KMS-11 (cell line): ENCODE results near the gene OTUB1.

Experiments
- H2AFZ ChIP-seq: fragments of 200-600 bp; sonication (generic); 2 replicates; pipeline ENCODE4 v1.6.1; 2016; ENCODE audit warnings: antibody characterized with exemption, mixed run types, low read depth
- H3K27ac ChIP-seq: fragments of 200-600 bp; sonication (generic); 2 replicates; pipeline ENCODE4 v1.6.1; 2016; ENCODE audit warnings: mild to moderate bottlenecking, mixed run types
- H3K27me3 ChIP-seq: fragments of 200-600 bp; sonication (generic); 2 replicates; pipeline ENCODE4 v1.6.1; 2017; ENCODE audit warnings: mild to moderate bottlenecking, low read depth, mixed run types, moderate library complexity; ENCODE audit not compliant: insufficient read depth
- H3K36me3 ChIP-seq: fragments of 200-600 bp; sonication (generic); 2 replicates; pipeline ENCODE4 v1.6.1; 2017; ENCODE audit warnings: mild to moderate bottlenecking, mixed run types; ENCODE audit not compliant: insufficient read depth
- H3K4me1 ChIP-seq: fragments of 200-600 bp; sonication (generic); 2 replicates; pipeline ENCODE4 v1.6.1; 2016; ENCODE audit warnings: mild to moderate bottlenecking, low read depth, mixed run types; ENCODE audit not compliant: poor library complexity, severe bottlenecking
- H3K4me2 ChIP-seq: fragments of 200-600 bp; sonication (generic); 2 replicates; pipeline ENCODE4 v1.7.0; 2016; ENCODE audit warnings: mild to moderate bottlenecking, mixed run types
- H3K4me3 ChIP-seq: fragments of 200-600 bp; sonication (generic); IDR thresholded peaks from 2 replicates; pipeline ENCODE4 v1.6.1; 2017; ENCODE audit warnings: low read depth, low read length, mixed read lengths; ENCODE audit not compliant: insufficient read depth
- H3K79me2 ChIP-seq: fragments of 200-600 bp; sonication (generic); 2 replicates; pipeline ENCODE4 v1.6.1; 2016; ENCODE audit warnings: low read depth, mixed run types; ENCODE audit not compliant: insufficient read depth
- H3K9ac ChIP-seq: fragments of 200-600 bp; sonication (generic); 2 replicates; pipeline ENCODE4 v1.6.1; 2016; ENCODE audit warnings: mild to moderate bottlenecking, mixed run types
- H4K20me1 ChIP-seq: fragments of 200-600 bp; sonication (generic); 2 replicates; pipeline ENCODE4 v1.6.1; 2016; ENCODE audit warnings: mild to moderate bottlenecking, mixed run types; ENCODE audit not compliant: insufficient read depth
- TF ChIP-seq, protein P1 (sequence below): fragments of 200-600 bp; sonication (generic); conservative IDR thresholded peaks from 2 replicates; pipeline ENCODE4 v1.6.1; 2017; ENCODE audit warnings: low read depth, mild to moderate bottlenecking, antibody characterized with exemption, low read length, moderate library complexity, mixed read lengths

Gene OTUB1

DNA sequence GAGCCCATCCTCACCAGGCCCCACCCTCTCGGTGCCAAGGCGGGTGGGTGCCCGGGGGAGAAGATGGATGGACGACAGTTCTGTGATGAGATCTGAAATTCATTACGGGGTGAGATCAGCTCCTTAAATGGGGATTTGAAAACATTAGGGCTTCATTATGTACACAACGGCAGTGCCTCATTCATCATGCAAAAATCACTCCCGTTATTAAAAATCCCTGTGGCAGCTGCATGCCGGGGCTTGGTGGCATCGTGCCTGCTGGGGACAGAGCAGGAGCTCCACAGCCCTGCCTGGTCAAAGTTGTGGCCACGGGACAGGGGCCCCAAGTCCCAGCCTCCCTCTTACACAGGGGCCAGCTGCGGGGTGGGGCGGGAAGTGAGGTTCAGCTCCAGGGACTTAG is 20.2 kb downstream of the OTUB1 start:
- Histone ChIP-seq H3K36me3 (no peaks in the 10 kb centered on the region), H3K9ac (no peak overlapping the region), H3K27ac (no peak overlapping the region), H3K79me2 (no peaks in the 10 kb centered on the region), H4K20me1 (no peaks in the 10 kb centered on the region), H3K4me3 (no peak overlapping the region), H2AFZ (no peak overlapping the region), H3K27me3 (no peaks in the 10 kb centered on the region), H3K4me1 (no peaks in the 10 kb centered on the region), H3K4me2 (no peak overlapping the region)
- TF ChIP-seq, protein P1, sequence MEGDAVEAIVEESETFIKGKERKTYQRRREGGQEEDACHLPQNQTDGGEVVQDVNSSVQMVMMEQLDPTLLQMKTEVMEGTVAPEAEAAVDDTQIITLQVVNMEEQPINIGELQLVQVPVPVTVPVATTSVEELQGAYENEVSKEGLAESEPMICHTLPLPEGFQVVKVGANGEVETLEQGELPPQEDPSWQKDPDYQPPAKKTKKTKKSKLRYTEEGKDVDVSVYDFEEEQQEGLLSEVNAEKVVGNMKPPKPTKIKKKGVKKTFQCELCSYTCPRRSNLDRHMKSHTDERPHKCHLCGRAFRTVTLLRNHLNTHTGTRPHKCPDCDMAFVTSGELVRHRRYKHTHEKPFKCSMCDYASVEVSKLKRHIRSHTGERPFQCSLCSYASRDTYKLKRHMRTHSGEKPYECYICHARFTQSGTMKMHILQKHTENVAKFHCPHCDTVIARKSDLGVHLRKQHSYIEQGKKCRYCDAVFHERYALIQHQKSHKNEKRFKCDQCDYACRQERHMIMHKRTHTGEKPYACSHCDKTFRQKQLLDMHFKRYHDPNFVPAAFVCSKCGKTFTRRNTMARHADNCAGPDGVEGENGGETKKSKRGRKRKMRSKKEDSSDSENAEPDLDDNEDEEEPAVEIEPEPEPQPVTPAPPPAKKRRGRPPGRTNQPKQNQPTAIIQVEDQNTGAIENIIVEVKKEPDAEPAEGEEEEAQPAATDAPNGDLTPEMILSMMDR = no peak

DNA sequence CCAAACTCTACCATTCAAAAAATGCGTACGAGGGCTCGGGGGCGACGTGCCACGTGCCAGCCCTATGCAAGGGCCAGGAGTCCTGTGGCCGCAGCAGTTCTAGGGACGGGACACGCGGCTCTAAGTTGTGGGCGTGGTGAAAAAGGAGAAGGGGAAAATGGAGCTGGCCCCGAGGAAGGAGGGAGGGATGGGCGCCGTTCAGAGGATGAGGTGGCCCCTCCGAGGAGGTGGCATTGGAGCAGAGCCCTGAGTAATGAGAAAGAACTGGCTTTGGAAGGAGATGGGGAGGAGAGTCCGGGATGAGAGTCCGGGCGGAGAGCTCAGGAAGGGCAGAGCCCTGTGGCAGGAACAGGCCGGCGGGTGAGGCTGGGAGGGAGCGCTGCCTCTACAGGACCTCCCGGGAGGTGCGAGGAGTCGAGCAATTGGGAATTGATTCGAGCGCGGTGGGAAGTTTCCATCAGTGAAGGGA is 21.0 kb downstream of the OTUB1 start:
- Histone ChIP-seq H4K20me1 (no peaks in the 10 kb centered on the region), H3K4me2 (no peak overlapping the region)

DNA sequence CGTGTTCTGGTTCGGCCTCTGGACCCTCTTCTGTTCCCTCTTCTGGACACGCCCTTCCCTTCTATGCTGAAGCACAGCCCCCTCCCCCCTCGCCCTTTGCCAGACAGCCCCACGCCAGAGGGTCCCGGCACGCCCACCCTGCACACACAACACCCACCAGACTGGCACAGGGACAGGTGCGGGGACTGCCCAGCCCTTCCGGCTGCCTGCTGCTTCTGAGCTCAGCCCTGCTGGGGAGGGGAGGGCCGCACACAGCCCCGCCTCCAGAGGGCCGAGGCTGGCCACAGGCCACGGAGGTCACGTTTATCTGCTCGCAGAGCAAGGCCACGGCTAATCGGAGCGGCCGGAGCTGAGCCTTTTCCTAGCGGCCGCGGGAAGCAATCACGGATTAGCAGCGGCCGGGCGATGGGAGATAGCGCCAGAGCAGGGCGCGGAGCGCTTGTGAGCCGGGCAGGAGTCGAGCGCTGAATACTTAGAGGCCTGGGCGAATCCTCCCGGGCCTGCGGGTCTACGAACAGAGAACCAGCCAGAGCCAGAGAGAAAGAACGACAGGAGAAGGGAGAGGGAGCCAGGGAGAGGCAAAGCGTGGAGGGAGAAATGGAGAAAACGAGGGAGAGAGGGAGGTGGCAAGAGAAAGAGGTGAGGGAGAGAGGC is 21.5 kb downstream of the OTUB1 start:
- no peaks in the 10 kb centered on the region for H3K27me3 ChIP-seq
- H3K9ac ChIP-seq = no peak overlapping the region
- no peaks in the 10 kb centered on the region for H3K4me1 ChIP-seq
- TF ChIP-seq, protein P1 = no peak
- no peaks in the 10 kb centered on the region for H3K36me3 ChIP-seq
- H2AFZ ChIP-seq = no peak overlapping the region
- no peaks in the 10 kb centered on the region for H4K20me1 ChIP-seq
- no peak overlapping the region for H3K27ac ChIP-seq
- no peaks in the 10 kb centered on the region for H3K79me2 ChIP-seq
- H3K4me2 ChIP-seq = no peak overlapping the region
- no peak overlapping the region for H3K4me3 ChIP-seq

More for the DNA sequence above, 21.0 kb downstream of the OTUB1 start:
- Histone ChIP-seq H3K27ac (no peak overlapping the region), H3K27me3 (no peaks in the 10 kb centered on the region), H3K36me3 (no peaks in the 10 kb centered on the region), H3K4me3 (no peak overlapping the region), H3K4me1 (no peaks in the 10 kb centered on the region), H3K79me2 (no peaks in the 10 kb centered on the region), H3K9ac (no peak overlapping the region), H2AFZ (no peak overlapping the region)
- TF ChIP-seq, protein P1 = no peak

DNA sequence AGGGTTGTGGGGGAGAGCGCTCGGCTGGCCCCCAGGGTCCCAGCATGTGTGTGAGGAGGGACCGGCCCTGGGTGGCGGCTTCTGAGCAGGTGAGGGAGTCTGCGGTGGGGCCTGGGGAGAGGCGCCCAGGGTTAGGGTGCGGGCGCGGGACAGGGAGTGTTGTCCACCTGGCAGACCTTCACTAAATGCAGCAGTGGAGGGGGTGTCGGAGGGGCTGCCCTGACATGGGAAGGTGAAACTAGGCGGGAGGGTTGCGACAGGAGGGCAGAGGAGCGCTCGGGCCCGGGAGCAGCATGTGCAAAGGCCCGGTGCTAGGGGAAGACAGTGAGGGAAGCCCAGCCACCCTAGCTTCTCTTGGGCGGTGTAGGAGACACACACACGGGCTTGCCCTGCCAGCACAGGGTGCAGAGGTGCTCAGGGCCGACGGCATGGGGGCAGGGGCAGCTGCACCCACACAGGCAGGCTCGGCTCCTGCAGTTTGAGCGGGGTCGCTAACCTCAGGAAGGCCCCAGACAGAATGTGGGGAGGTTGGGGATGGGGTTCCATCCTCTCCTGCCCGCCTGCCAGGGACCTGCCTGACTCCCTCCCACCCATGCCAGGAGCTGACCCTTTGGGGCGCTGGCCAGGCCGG is 22.2 kb downstream of the OTUB1 start:
- no peaks in the 10 kb centered on the region for H3K79me2 ChIP-seq
- H4K20me1 ChIP-seq = no peaks in the 10 kb centered on the region
- H3K4me2 ChIP-seq = no peak overlapping the region
- H3K27me3 ChIP-seq = no peaks in the 10 kb centered on the region
- H3K36me3 ChIP-seq = no peaks in the 10 kb centered on the region
- TF ChIP-seq, protein P1 = no peak
- H3K4me3 ChIP-seq = no peak overlapping the region
- H3K4me1 ChIP-seq = no peaks in the 10 kb centered on the region
- H3K27ac ChIP-seq = no peak overlapping the region
- H2AFZ ChIP-seq = no peak overlapping the region
- no peak overlapping the region for H3K9ac ChIP-seq
